ENCODE data around the gene NPDC1. TPM values are rescaled to one million over a fixed set of nuclear protein-coding genes. Genes with fewer than 3 reads are reported as not detected.

The NPDC1 gene
- total RNA-seq, 1 donor from 2014 or later, result 15.4 TPM

DNA sequence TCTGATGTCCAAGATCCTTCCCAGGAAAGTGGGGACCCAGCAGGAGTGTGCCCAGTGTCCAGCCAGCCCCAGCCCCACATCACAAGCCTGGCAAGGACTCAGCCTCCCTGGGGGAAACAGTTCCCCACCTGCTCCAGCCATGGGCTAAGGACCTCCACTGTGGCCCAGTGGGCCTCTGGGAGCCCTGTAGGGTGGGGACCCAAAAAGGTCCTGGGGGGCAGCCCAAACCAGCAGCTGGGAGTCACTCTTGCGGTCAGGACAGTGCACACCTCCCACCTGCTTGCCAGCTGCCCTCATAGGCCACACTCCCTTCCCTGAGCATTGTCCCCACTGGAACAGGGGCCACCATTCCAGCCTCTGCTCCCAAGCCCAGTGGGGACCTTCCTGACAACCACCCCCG lies 19.6 kb downstream of the NPDC1 start:
- DNase-seq, result no peak

DNA sequence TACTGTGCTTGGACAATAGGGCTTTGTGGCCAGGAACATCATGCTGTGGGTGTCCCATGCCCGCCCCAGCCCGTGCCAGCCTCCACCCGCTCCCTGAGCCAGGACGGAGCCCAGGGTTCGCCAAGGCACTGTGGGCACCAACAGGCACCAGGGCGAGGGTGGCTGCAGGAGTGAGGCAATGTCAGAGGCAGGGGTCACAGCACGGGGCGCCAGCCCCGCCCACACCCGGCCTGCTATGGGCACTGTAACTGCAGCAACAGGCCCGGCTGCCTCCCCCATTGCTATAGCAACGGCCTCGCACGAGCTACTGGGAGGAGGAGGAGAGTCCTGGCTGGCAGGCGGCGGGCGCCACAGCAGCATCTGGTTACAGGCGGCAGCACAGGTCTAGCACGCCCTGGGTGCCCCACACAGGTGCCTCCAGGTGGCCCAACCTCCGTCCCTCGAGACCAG lies 20.4 kb downstream of the NPDC1 start:
- no peak for DNase-seq

DNA sequence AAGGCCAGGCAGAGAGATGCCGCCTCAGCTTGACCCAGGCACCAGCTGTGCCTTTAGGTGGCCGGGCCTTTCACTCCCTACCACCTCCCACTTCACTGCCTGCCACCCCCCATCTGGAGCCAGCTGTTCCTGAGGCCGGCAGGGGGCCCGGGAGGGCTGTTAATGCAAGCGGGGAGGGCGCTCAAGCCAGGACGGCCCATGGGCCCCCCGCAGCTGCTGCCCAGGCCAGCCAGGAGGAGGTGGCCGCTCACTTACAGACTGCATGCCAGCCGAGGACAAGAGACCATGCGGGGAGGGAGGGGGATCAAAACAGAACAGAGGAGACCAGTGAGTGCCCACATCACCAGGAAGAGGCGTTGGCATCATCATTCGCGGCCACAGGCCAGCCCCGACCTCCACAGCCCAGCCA lies 22.4 kb downstream of the NPDC1 start:
- no peak for DNase-seq

DNA sequence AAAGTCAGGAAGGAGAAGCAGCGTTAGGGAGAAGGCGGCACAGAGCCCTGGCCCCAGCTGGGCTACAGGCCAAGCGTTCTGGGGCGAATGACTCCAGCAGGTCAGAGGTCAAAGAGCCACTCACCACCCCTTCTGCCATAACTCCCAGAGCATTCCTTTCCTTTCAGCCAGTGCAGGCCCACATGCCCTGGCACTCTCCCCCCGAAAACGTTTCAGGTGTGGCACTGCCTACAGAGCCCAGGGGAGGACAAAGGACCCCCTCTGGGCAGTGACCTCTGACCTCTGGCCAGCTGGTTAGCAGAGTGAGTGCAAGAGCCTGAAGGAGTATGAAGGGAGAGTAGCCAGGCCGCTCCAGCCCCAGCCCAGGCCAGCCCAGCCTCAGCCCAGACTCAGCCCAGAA lies 22.8 kb downstream of the NPDC1 start:
- no peak for DNase-seq

DNA sequence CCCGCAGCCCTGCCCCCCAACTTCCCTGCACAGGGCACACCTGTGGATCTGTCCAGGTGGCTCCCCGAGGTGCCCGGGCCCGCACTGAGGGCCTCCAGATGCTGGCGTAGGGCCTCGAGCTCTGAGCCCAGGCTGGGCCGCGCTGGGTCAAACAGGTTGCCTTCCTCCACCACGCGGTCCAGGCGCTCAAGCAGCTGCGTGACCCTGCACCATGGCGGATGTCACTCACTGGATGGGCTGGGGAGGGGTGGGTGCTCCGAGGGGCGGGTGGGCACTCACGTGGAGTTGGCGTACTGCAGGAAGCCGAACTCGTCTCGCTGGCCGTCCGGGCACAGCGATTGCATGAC lies 23.3 kb downstream of the NPDC1 start:
- DNase-seq, result no peak

DNA sequence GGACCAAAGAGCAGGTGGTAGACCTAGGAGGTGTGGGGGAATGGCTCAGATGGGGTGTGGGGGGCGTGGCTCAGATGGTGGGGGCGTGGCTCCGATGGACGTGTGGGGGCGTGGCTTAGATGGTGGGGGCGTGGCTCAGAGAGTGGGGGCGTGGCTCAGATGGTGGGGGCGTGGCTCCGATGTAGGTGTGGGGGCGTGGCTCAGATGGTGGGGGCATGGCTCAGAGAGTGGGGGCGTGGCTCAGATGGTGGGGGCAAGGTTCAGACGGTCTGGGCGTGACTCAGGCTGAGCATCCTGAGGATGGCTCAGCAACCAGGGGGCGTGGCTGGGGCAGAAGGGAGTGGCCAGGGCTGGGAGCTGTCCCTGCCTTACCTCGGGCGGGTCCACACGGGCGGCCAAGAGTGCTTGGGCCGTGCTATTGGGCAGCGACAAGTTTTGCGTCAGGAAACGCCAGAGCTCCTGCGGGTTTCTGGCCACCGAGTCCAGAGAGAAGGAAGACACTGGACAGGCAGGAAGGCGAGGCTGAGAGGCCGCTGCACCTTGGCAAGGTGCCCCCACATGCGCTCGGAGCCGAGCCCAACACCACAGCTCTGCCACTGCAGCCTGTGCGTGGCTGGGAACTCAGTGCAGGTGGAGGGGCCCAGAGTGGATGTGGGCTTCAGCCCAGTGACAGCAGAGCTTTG lies 23.9 kb downstream of the NPDC1 start:
- DNase-seq, result no peak

DNA sequence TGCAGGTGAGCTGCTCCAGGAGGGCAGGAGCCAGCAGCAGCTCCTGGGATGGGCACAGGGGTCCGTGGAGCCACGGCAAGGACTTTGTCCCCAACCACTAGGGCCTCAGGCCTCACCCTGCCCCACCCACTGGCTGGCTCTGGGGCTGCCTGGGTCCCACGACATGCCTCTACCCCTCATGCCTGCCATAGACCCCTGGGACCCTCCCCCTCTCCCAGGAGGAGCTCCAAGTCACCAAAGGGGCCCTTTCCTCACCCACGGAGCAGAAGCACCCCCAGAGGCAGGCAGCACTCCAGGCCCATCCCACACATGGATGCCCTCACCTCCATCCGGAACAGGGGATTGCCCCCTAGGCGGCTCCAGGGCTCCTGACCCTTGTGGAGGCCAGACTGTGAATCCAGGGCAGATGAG lies 24.4 kb downstream of the NPDC1 start:
- DNase-seq, result no peak

DNA sequence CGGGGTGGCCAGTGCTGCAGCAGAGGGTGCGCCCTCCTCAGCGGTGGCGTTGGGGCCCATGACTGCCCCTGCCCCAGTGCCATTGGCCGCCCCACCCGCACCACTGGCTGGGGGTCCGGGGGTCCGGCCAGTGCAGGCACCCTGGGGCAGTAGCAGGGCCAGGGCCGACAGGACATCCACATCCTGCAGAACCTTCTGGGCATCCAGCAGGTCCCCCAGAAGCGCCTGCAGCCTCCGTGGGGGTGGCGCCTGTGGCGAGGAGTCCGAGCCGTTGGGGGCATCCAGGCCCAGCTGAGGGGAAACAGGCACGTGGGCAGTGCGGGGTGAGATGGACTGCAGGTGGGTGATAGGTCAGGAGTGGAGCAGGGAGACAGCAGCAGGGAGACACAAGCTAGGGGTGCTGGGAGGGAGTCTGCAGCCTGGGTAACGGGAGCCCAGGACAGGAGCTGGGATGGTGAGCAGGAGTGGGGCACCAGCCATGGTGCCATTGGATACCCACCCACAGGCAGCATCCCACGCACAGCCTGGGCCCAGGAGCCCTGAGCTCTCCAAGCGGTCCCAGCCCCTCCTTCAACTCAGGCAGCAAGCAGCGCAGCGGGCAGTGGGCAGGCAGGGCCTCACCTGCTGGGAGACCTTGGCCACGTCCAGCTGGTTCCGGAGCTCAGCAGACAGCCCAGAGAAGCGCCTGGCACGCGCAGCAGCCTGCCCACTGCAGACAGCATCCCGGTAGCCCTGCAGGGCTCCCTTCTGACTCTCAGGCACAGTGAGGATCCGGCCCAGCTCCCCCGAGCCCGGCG lies 25.0 kb downstream of the NPDC1 start:
- no peak for DNase-seq

DNA sequence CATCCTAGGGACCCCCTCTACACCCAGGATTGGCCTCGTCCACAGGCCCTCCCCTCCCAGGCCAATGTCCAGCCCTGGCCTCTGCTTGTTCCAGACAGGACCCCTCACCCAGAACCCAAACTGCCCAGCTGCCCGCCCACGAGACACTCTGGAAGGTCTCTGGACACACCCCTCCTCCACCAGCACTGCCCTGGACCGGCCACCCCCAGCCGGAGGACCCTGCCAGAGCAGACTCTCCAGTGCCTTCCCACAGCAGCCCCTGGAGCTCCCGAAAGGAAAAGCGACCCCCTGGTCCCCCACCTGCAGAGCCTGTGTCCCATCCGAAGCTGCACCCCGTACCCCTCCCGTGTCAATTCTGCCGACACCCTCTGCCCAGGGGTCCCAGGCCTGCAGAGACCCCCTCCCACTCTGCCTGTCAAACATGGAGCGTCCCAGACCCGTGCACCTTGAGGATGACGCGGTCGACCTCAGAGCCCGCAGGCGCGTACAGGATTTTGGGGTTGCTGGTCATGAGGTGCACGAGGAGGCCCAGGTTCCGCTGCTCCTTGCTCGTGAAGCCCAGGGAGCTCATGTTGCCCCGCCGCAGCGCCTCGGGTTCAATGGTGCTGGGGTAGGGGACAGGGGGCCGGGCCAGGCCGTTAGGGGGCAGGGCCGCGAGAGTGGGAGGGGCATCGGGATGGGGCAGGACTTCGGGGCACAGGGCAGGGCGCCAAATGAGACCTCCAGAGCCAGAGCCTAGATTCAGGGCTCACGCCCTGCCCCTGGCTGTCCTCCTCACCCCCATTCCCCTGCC lies 25.9 kb downstream of the NPDC1 start:
- no peak for DNase-seq

DNA sequence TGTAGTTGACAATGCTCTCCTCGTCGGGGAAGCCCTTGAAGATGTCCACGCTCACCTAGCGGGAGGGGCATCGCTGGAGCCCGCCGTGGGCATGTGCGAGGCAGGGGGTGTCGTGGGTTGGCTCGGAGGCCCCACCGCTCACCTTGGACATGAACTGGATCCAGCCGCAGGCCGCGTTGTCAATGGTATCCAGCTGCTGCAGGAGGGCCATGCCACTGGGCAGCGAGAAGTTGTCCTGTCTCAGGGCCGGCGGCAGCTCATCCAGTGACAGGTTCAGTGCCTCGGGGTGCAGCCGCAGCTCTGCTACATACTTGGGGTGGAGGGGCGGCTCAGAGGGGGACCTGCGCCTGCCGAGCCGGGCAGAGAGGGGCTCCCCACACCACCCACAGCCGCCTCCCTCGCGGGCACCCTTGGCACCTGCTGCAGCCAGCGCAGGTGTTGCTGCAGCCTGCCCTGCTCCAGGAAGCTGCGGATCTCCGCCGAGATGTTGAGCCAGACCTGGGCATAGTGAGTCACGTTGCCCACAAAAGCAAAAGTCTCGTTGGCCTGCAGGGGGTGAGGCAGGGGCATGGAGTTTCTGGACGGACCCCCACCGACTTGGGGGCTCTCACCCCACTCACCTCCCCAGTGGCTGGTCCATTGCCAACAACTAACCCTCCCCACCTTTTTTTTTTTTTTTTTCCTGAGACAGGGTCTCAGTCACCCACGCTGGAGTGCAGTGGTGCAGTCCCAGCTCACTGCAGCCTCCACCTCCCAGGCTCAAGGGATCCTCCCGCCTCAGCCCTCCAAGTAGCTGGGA lies 27.0 kb downstream of the NPDC1 start:
- no peak for DNase-seq

DNA sequence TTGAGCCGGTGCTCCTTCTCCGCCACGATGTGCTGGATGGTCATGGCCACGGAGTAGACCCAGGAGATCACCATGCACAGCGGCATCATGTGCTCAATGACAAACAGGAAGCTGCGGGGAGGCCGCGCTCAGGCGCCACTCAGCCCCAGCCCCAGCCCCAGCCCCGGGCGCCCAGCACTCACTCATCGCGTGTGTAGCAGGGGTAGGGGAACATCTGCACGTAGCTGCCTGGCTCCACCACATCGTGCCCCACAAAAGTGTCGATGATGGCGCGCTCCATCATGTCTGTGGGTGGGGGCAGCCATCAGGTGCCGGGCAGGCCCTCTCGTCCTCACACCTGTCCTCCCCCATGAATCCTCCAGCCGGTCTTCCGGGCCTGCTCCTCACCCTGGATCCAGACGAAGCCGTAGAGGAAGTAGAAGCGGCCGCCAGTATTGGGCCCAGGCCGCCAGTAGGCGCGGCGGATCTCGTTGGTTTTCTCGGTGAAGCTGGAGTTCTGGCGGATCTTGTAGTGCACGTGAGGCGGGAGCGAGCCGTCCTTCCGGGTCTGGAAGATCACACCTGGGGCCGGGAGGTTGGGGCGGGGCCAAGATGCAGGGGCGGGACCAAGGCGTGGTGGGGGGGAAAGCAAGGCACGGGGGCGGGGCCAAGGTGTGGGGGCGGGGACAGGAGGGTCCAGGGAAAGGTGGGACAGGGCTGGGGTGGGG lies 28.0 kb downstream of the NPDC1 start:
- no peak for DNase-seq

DNA sequence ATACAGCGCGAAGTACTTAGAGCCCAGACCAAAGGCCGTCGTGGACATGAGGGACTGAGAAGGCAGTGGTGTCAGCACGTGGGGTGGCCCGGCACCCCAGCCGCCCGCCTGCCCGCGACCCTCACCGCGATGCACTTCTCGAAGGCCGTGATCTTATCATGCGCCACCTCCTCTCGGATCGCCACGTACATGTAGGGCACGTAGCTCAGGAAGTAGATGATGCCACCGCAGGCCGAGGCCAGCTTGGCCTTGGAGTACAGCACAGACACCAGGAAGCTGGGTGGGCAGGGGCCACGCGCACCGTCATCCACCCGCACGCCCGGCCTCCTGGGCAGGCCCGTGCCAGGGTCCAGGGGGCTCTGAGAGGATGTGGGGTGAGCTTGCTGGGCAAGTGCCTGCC lies 28.9 kb downstream of the NPDC1 start:
- no peak for DNase-seq

DNA sequence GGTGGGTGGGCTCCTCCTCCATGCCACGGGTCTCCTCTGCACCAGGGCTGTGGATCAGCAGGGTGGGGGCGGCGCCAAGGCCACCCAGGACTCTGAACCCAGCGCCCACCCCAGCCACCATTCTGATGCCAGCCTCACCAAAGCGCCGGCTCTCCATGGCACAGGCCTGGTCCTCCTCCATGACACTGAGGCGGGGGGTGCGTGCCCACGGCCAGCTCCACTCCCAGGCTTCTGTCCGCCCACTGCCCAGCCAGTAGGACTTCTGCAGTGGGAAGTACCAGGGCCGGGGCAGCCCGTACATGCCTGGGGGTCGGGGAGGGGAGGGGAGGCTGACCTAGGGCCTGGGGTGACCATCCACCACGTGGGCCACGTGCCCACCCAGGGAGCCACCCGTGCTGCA lies 29.5 kb downstream of the NPDC1 start:
- DNase-seq, result no peak

DNA sequence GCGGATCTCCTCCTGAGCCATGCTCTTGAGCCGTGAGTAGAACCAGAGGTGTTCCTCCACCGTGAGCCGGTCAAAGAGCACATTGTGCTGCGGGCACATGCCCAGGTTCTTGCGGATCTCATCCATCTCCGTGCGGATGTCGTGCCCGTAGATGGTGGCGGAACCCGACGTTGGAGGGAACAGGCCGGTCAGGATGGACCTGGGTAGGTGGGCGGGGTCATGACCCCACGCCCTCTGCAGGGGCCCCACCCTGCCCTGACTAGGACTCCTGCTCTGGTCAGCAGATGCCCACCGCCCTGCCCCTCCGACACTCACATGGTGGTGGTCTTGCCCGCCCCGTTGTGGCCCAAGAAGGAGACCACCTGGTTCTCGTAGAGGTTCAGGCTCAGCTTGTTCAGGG lies 30.0 kb downstream of the NPDC1 start:
- DNase-seq, result no peak

DNA sequence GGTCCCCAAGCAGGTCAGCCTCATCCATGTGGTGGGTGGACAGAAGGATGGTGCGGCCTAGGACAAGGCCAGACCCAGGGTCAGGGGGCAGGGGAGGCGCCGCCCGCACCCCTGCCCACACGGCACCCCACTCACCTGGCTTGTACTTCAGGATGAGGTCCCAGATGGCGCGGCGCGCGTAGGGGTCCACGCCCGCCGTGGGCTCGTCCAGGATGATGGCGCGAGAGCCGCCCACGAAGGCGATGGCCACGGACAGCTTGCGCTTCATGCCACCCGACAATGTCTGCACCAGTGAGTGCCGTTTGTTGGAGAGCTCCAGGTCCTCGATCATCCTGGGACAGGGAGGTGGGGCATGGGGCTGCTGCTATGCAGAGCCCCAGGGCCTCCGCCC lies 30.4 kb downstream of the NPDC1 start:
- DNase-seq, result no peak

DNA sequence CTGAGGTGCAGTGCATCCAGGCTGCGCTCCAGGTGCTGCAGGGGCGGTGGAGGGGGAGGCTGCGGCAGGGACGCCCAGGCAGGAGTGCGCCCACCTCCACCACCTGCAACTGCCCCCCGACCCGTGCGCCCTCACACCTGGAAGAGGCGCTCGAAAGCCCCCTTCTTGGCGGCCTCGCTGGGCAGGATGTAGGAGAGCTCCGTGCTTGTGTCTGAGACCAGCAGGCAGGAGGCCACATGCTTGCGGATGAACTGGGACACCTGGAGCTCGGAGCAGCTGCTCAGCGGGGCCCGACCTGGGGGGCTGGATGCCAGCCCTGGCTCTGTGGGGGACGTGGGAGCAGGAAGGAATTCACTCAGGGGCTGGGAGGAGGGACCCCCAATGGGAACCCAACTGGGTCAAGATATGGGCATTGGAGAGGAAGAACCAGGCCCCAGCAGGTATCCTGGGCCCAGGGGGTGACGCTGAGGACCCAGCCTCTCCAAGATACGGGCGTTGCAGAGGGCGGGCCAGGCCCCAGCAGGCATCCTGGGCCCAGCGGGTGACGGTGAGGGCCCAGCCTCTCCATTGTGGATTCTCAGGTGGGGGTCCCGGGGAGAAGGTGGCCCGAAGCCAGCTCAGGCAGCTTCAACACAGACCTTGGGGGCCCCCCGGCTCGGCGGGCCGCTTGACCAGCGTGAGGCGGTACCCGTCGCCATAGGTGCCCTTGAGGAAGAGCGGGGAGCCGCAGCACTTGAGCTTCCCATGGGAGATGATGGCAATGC lies 31.0 kb downstream of the NPDC1 start:
- DNase-seq, result no peak

DNA sequence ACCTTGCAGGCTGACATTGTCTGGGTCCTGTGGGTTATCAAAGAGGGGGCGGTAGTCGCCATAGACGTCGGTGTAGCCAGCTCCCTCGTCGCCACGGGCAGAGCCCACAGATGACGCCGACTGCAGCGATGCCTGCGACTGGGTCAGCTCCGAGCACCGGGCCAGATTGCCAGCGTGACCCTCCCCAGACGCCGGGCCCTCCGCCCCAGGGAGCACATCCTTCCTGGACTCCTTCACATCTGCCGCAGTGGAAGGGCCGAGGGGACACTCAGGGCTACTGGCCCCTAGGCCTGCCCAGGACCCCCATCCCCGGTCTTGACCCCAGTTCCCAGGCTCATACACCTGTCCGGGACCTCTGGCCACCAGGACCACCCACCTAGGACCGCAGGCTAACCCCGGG lies 31.8 kb downstream of the NPDC1 start:
- DNase-seq, result no peak

DNA sequence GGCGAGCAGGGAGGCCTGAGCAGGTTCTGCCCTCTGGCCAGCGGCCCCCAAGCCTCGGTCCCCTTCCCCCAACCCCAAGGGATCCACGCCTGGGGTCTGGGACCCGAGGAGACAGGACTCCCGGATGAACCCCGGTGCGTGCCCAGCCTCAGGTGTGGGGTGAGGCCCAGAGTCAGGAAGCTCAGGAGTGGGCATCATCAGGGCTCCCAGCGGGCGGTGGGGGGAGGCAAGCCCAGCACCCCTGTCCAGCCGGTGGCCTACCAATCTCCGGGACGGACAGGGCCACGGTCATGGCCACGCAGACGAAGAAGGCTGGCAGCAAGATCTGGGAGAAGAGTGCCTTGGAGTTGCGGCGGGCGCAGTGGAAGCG lies 32.4 kb downstream of the NPDC1 start:
- DNase-seq, result no peak

DNA sequence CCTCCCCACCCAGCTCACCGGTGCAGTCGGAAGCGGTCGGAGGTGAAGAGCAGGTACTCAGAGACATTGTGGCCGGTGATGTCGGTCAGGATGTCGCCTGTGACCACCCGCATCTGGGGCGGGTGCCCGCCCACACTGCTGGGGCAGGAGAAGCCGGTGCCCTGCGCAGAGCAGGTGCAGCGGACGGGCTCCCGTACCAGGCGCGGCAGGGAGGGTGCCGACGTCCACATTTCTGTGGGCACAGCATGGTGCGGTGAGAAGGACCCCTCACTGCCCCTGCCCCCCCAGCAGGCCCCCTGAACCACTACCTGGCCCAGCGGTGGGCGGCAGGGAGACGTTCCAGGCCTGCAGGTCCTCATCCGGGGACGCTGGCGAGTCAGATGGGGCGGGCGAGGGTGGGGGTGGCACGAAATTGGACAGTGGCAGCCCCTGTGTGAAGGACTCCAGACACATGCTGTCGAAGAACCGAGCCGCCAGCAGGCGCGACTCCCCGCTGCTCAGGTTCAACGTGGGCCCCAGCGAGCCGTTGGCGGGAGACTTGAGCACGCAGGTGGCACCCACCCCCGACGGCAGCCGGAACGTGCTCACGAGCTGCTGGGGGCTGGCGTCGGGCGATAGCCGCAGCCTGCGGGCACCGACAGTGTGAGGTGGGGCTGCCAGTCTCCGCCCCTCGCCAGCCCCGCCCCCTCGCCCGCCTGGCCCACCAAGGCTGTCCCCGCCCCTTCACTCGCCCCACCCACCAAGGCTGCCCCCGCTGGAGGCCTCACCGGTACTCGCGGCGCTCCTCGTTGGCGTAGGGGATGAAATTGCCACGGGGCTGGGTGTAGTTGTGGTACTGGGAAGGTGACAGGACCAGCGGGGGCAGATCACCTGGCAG lies 33.0 kb downstream of the NPDC1 start:
- DNase-seq, result no peak

Measured in skin of body (tissue), 2 donors.